ENCODE measurements around the gene XRN2.

The XRN2 gene

DNA sequence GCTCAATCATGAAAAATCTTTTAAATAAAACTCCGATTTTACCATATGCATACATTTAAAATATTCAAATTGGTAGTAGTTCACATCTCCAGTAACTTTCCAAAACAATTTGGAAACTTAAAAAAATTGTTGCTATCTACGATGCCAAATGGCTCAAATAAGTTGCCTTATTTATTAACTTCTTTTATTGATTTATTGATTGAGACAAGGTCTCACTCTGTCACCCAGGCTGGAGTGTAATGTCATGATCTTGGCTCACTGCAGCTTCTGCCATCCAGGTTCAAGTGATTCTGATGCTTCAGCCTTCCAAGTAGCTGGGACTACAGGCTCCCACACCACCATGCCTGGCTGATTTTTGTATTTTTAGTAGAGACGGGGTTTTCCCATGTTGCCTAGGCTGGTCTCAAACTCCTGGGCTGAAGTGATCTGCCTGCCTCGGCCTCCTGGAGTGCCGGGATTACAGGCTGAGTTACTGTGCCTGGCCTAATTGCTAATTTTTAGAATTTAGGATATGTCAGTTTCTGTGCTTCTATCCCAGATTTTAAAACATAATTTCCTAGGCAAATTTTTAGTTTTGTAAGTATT is 81.3 kb downstream of the XRN2 start:
- in situ Hi-C loops (cut with MboI; ENCODE audit: low sequenced_read_pairs): no loop called here

DNA sequence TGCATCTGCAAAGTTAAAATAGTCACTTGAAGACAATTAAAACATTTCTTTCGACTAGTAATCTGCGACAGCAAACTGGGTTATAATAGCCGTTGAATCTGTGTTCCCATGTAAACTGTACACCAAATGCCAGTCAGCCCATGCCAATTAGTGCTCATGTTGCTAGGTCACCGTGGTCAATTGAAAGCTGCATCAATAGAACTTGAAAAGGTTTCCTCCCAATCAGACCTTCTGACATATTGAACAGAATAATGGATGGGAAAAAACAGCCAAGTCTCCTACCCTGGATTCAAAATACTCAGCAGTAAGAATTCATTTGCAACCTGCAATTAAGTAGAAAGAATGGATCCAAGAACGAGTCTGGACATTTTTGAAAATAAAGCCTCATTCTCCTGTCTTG is 83.0 kb downstream of the XRN2 start:
- in situ Hi-C loops (cut with MboI; ENCODE audit: low sequenced_read_pairs): no loop called here

DNA sequence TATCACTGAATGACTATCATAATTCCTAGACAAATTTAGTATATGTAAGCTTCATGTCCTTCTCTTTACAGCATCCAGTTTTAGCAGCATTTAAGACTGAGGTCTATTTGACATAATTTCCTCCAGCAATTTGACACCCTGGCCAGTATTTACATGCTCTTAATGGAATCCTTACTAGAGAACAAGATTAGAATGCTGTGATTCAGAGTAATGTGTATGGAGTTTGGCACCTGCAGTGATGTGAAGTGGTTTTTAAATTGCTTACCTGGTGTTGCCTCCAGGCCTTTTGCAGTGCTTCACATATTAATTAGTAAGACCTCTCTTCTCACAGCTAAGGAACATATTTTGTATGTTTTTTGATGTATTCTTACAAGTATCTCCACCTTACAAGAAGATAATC is 84.4 kb downstream of the XRN2 start:
- in situ Hi-C loops (cut with MboI; ENCODE audit: low sequenced_read_pairs): no loop called here

DNA sequence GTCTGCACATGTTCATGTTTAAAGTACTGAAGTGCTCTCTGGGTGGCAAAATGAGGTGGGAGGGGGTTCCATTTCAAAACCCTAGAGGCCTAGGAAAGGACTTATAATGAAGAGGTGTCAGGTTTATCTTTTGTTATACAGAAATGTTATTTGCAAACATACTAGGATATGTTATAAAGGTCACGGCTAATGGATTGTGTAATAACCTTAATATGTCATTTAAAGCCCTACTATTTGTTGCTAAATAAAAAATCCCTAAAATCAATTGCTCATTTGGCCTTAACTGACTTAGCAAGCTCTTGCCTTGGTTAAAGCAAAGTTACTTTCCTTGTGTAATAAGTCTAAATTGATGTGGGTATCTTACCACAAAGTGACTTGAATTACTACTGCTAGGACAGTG is 85.4 kb downstream of the XRN2 start:
- in situ Hi-C loops (cut with MboI; ENCODE audit: low sequenced_read_pairs): no loop called here

DNA sequence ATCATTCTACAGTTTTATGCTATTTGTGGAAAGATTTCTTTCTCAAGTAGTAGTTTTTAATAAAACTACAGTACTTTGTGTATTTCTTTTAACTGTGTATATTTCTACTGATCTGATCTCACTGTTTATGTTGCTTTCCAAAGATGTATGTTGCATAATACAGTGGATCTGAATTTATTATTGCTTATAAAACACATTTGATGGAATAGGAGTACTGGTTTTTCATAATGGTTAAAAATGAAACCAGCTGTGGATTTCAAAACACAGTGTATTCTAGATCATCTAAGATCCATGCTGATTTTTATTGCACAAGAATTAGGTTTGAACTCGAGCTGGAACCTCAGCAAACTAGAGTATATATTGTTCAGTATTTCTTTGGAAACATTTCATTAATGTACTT is 86.2 kb downstream of the XRN2 start:
- in situ Hi-C loops (cut with MboI; ENCODE audit: low sequenced_read_pairs): no loop called here

DNA sequence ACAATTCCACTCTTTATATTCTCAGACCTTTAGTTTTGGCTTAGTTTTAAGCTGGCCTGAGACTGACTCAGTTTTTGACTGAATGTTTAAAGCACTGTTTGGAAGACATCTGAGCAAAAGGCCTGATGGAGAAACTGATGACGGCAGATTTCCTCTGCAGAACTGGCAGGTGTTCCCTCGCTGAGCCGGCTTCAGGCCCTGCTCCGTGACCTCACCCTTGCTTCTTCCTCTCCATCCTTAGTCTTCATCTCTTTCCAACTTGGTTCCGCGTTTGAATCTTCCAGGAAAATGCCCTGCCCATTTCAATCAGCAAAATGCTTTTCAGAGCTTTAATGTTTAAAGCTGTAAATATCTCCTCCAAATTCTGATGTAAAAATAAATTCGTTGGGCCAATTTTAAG is 87.6 kb downstream of the XRN2 start:
- in situ Hi-C loops (cut with MboI; ENCODE audit: low sequenced_read_pairs): no loop called here

DNA sequence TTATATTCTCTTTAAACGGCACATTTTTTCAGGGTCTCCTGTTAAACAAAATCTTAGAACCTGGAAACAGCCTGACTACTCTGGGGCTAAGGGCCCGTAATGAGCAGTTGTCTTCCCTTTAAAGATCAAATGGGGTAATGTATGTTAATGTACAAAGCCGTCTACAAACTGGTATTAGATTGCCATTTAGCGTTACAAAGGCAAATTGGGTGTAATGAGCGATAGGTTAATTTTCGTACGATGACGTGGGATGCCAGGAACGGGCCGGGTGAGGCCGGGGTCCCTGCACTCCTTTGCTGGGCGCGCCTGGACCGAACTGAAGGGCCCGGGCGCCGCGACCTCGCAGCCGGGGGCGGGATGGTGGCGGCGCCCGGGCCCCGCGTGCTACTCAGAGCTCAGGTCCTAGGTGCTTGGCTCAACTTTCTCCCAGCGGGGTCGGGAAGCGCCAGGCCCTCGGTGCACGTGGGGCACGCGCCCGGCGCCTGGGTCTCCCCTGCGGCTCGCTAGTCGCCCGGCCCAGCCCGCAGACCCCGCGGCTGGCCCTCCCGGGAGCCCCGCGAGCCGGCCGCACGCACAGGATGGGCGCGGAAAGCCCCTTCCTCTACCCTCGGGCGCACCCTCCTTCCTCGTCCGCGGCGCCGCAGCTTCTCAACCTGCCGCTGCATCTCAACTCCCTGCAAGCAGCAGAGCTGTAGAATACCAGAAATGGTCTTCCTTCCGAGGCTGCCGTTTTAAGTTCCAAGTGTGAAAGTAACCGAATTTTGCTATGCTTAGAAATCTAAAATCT is 88.2 kb downstream of the XRN2 start:
- in situ Hi-C loops (cut with MboI; ENCODE audit: low sequenced_read_pairs): no loop called here

DNA sequence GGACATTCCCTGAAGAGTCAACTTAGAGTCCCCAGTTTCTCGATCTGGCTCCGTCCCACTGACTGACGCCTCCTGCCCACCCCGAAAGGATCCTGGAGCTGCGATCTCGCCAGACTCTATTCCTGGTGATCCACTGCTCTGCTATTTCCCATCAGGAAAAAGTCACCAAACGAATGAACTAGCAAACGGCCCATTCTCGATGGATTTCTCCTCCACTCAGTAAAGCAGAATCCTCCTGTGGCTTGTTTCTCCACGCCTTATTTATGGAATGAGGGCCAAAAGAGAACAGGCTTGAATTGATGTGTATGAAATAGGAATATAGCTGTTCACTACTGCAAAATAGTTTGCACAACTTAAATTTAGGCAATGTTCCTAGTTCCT is 88.8 kb downstream of the XRN2 start:
- in situ Hi-C loops (cut with MboI; ENCODE audit: low sequenced_read_pairs): no loop called here

DNA sequence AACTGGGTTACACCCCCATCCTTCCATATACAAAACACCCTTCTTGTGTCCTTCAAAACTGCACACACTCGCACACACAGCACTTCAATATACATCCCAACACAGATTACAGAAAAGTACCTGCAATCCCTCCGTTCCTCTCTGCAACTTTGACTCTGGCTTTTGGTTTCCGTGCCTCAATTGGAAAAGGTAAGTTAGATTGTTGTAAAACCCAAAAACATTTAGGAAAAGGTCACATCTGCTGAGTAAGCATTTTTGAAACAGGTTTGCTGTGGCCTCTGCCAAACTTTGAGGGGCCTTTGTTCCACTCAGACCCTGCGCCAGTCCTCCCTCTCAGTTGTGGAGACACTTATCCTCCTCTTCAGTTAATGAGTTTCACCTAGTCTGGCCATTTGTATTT is 90.0 kb downstream of the XRN2 start:
- in situ Hi-C loops (cut with MboI; ENCODE audit: low sequenced_read_pairs): no loop called here

DNA sequence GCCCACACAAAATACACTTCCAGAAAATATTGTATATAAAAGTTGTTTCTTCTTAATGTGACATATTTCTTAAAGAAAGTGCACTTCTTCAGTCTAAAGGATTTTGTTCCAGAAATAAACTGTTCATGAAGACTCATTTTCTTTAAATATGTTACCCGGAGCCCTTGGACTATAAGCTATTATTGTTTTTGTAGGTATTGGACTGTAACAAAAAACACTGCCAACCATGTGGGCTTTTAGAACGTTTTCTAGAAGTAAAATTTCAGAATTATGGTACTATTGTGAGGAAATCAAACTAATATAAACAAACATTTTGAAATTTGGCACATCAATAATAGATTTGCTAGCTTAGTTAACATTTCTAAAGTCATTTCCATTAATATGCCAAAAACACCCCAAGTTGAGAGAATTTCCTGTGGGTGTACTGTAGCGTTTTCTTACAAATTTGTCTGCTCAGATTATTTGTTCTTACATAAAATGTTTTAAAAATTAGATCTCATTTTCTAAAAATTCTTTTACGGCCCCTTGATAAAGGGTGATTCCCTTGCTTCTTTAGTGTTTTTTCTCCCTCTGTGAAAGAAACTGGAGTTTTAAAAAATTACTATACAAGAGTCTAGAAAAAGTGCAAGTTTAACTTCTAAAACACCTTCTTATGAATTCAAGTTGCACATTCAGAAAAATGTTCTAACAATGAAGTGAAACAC is 90.8 kb downstream of the XRN2 start:
- in situ Hi-C loops (cut with MboI; ENCODE audit: low sequenced_read_pairs): no loop called here

DNA sequence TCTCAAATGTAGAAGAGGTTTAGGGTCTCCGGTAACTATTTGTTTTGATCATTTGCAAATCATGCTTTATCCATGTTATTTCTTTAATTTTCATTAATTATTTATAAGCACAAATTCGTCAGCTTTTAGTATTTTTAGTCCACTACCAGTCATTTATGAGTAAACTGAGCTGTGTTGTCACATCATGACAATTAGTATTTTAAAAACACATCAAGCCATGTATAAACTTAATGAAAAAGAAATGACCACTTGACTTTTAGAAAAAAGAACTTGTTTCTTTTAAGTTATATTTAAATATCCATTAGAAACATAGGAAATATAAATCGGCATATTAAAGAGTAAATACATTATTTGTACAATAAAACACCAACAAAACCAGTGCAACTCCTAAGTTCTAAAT is 91.4 kb downstream of the XRN2 start:
- in situ Hi-C loops (cut with MboI; ENCODE audit: low sequenced_read_pairs): no loop called here

DNA sequence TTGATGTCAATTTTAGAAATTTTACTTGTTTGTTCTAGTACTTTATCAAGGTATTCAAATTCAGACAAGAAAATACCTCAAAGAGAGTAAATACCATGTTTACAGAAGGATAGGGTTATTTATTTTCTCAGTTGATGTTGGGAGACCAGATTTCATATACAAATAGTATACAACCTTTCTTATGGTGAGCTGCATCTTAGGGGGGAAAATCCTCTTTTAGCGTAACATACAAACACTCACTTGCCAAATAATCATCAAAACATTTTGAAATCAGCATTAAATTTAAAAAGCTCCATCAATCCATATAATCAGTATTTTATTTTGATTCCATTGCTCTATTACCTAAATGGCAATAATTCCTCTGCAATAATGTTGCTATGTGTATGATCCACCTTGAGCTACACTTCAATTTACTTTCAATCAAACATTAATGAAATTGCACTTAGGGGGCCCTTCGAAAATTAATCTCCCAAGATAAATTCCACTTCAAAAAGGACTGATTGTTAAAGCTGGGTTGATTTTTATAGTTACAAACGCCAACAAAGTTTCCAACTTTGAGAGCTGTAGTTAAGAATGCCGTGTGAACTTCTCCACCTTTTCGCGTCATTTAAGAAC is 92.0 kb downstream of the XRN2 start:
- in situ Hi-C loops (cut with MboI; ENCODE audit: low sequenced_read_pairs): no loop called here

DNA sequence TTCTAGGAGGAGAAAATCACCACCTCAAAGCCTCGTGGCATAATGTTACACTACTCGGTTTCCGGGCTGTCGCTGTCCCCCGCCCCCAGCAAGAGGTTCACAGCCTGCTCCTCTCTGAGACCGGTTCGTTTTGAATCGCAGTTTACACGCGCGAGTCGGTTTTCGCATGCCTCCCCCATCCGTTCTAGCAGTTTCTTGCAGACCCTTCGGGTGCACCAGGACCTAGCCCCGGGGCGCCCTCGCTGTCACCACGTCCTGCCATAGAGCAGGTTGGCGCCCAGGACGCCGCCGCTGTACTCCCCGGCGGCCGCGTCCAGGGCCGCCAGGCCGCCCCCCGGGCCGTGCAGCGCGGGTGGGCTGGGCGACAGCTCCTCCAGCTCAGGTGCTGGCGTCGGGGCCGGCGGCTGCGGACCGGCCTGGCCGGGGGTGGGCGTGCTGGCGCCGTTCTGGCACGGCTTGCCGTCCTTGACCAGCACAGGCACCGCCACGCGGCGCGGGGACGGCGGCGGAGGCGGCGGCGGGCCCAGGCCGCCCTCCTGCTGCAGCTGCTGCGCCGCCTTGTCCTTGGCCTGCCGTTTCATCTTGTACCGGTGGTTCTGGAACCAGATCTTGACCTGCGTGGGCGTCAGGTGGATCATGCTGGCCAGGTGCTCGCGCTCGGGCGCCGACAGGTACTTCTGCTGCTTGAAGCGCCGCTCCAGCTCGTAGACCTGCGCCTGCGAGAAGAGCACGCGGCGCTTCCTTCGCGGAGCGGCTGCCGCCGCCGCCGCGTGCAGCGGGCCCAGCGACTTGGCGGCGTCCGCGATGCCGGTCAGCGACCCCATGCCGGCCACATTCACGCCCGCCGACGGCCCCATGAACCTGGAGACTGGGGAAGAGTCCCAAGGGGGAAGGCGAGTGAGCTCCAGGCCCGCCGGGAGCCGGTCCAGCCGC is 92.8 kb downstream of the XRN2 start:
- in situ Hi-C loops (cut with MboI; ENCODE audit: low sequenced_read_pairs): no loop called here

DNA sequence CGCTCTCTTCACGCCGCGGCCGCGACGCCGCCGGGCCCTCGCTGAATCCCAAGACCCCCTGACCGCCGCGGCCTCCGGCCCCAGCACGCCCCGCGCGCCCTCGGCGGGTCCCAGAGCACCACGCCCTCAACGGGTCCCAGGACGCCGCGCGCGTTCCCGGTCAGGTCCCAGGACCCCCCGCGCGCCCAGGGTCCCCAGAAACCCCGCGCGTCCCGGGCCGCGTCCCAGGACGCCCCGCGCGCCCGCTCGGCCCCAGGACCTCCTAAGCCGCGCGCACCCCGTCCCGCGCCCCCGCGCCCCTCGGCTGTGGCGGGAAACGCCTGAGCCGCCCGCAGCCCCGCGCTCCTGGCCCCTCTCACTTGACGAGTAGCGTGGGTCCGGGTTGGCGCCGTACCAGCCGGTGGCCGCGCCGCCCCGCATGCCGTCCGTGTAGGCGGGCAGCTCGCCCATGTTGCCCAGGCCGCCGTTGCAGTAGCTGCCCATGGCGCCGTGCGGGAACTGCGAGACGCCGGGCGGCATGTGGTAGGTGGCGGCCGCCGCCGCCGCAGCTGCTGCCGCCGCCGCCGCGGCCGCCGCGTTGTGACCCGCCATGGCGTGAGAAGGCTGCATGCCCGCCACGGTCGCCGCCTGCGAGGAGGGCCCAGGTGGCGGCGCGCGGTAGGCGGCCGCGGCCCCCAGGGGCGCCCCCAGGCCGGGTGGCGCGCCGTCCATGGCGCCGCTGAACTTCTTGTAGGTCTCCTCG is 93.6 kb downstream of the XRN2 start:
- in situ Hi-C loops (cut with MboI; ENCODE audit: low sequenced_read_pairs): no loop called here

DNA sequence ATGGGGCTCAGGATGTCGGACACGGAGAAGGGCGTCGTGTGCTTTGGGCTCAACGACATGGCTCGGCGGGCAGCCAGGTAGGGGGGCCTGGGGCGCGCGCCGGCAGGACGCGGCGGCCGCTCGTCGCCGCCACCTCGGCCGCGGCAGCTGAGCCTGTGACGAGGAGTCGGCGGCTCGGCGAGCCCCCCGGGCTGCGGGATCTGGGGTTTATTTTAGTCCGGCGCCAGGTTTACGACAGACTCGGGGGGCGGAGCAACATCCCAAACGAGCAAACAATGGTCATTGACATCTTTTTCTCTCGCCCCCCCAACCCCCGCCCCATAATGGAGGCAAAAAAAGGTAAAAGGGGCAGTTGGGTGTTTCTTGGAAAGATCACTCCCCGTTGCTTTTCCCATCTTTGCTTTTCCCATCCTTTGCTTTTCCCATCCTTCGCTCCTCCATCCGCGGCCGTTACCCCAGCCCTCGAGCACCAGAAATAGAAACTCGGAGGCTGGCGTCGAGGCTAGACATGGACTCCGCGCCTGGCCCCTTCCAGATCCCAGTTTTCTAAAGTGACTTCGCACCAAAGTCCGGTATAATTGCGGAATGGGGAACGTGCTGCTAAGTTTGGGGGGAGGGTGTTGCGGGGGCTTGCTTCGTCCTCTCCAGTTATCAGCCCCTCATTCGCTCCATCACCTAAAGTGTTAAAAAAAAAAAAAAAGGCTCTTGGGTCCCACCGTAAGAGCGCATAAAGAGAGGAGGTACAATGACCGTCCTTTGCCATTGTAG is 94.4 kb downstream of the XRN2 start, which contains the start of gene NKX2-4:
TSS of gene NKX2-4 (minus strand) at position 186 of the 768 bp plus-strand sequence. CDS start at position 59, 127 bp downstream.
- in situ Hi-C loops (cut with MboI; ENCODE audit: low sequenced_read_pairs): no loop called here

DNA sequence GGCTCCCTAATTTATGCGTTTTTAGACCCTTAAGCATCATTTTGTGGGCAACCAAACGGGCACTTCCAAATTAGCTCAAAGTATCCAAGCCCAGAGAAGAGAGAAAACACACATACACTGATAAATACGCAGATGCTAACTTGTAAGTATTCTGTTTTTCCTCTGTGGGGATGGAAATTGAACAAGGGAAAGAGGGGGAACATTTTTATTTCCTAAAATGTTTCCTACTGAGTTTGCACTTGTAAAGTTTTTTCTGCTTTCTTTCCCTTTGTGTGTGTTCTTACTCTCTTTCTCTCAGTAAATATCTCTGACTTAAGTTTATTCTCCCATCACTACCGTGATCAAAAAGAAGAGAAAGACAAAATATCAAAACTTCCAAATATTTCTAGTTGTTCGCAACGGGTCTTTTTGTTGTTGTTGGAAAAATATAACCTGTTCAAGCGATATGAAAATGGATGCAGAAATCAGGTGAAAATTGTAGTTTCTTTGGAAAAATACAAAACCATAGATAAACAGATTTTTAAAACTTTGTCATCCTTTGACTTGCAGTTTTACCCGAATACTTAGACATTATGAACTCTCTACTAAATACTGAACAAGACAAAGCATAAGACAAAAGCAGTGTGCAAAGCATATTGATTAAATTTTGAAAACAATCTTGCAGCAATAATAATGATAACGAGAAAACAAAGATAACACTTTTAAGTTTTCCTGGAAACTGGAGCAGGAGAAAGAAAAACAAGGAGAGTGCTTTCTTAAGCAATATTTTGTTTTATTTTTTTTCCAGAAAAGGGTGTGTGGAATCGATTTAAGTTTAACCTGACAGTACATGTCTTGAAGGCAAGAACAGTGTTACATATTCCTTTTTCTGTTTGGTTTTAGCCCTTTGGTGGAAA is 95.2 kb downstream of the XRN2 start:
- in situ Hi-C loops (cut with MboI; ENCODE audit: low sequenced_read_pairs): no loop called here

DNA sequence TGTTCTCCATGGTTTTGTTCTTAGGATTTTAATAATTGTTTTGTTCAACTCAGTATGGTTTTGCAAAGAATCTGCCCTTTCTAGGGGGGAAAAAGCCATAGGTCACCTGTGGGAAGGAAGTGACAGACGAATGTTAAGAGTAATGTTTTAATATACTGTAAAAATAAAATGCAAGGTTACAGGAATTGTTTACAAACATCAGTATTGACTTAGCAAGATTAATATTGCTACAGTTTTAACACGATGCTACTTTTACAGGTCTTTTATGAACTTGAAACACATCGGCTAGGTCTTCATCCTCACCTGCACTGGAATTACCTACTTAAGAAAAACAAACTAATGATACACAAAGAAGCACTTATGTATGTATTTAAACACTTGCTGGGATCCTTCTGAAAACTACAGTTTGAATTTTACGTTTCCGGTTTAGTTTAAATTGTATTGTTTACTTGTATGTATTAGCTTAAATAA is 95.9 kb downstream of the XRN2 start:
- in situ Hi-C loops (cut with MboI; ENCODE audit: low sequenced_read_pairs): no loop called here

DNA sequence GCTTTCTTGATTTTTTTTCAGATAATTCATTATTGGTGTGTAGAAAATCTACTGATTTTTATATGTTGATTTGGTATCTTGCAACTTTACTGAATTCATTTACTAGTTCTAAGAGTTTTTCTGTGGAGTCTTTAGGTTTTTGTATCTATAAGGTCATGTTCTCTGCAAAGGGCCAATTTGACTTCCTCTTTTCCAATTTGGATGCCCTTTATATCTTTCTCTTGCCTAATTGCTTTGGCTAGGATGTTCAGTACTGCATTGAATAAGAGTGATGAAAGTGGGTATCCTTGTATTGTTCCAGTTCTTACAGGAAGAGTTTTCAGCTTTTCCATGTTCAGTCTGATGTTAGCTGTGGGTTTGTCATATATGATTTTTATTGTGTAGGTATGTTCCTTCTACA is 108.6 kb downstream of the XRN2 start:
- in situ Hi-C loops (cut with MboI; ENCODE audit: low sequenced_read_pairs): no loop called here

Data from HL-60/S4 treated with phorbol 12-myristate 13-acetate at 8.2 ng/mL for 4 days and 3 days (cell line).